ENCODE measurements around the gene SPOCK1. TPM values are rescaled to one million over a fixed set of nuclear protein-coding genes. Genes with fewer than 3 reads are reported as not detected.

Gene SPOCK1
- total and polyA plus RNA-seq, 2 experiments from 2014 or later = 5.6 to 10.1 TPM

GRCh38 chr5:137036640-137037039, 462.5 kb downstream of the SPOCK1 start:
- WGBS (ENCODE audit: low lambda C conversion rate, missing lambda C conversion rate) = 21% methylated on average over 7 of the region's 7 CpGs
- H3K4me3 ChIP-seq = no peak overlapping the region
- no peak for DNase-seq (ENCODE audit: low spot score)

GRCh38 chr5:137035480-137035878, 463.6 kb downstream of the SPOCK1 start:
- 83% methylated on average over 1 of the region's 1 CpG for WGBS (ENCODE audit: low lambda C conversion rate, missing lambda C conversion rate)
- Histone ChIP-seq H3K79me2 (no peaks in the 10 kb centered on the region), H3K4me3 (no peak overlapping the region), H4K20me1 (ENCODE audit: insufficient read depth, poor library complexity, severe bottlenecking) (no peaks in the 10 kb centered on the region), H3K9me3 (ENCODE audit: low read depth) (no peaks in the 10 kb centered on the region), H3K27ac (no peak overlapping the region), H3K4me2 (no peak overlapping the region), H3K9me2 (replicated peaks; ENCODE audit: insufficient read depth) (no peaks in the 10 kb centered on the region), H3K4me1 (ENCODE audit: insufficient read depth) (no peaks in the 10 kb centered on the region), H3K27me3 (peaks cover 16% of the 10 kb centered on the region), H2AFZ (no peak overlapping the region), H3K36me3 (replicated peaks; ENCODE audit: insufficient read depth, low read depth) (no peaks in the 10 kb centered on the region)
- TF ChIP-seq EZH2 (IDR thresholded peaks at IDR 0.05; ENCODE audit: borderline replicate concordance) (no peak), EZH2phosphoT487 (IDR thresholded peaks at IDR 0.05; ENCODE audit: low read depth, severe bottlenecking, unreplicated experiment) (no peak), CTCF (IDR thresholded peaks at IDR 0.05; ENCODE audit: poor library complexity) (no peak)
- no peak for DNase-seq (ENCODE audit: low spot score)

More at GRCh38 chr5:137036640-137037039, 462.5 kb downstream of the SPOCK1 start:
- Histone ChIP-seq H3K4me2 (no peak overlapping the region), H4K20me1 (ENCODE audit: insufficient read depth, poor library complexity, severe bottlenecking) (no peaks in the 10 kb centered on the region), H3K27ac (no peak overlapping the region), H2AFZ (no peak overlapping the region), H3K79me2 (no peaks in the 10 kb centered on the region), H3K9me3 (ENCODE audit: low read depth) (no peaks in the 10 kb centered on the region), H3K9me2 (replicated peaks; ENCODE audit: insufficient read depth) (no peaks in the 10 kb centered on the region), H3K36me3 (replicated peaks; ENCODE audit: insufficient read depth, low read depth) (no peaks in the 10 kb centered on the region), H3K27me3 (peaks cover 16% of the 10 kb centered on the region), H3K4me1 (ENCODE audit: insufficient read depth) (no peaks in the 10 kb centered on the region)
- no peak for TF ChIP-seq EZH2 (IDR thresholded peaks at IDR 0.05; ENCODE audit: borderline replicate concordance)
- no peak for TF ChIP-seq EZH2phosphoT487 (IDR thresholded peaks at IDR 0.05; ENCODE audit: low read depth, severe bottlenecking, unreplicated experiment)
- no peak for TF ChIP-seq CTCF (IDR thresholded peaks at IDR 0.05; ENCODE audit: poor library complexity)

DNA sequence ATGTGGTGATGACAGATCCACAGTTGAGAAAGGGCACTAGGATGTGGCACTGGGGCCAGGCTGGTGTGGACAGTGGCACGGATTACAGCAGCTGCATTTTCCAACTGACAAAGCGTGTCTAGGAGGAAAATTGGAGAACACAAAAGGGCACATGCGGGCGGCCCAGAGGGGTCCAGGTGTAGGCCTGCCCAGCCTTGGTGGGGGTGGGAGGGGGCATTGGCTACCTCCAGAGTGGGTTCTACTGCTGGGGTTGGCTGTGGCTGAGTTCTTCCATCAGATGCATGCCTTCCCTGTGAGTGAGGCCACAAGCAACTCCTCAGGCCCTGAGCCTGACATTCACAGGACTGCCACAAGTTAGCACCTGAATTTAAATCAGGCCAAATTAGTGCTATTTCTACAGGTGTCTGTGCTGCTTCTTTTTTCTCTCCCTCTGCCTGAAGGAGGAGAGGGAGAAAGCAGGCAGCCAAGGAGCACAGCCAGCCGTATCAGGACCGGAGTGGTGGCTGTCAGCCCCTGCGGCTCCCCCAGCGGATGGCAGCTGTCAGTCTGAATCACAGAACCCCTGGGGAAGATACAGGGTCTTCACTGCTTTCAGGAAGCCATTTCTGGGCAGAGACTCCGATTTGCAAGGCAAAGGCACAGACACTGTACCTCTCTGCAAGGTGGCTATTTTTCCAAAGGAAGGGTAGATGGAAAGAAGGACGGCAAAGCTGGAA, 464.2 kb downstream of the SPOCK1 start:
- no peak overlapping the region for H3K27ac ChIP-seq
- H3K79me2 ChIP-seq = no peaks in the 10 kb centered on the region
- H3K36me3 ChIP-seq (replicated peaks; ENCODE audit: insufficient read depth, low read depth) = no peaks in the 10 kb centered on the region
- H3K4me2 ChIP-seq = no peak overlapping the region
- DNase-seq (ENCODE audit: low spot score) = no peak
- peaks cover 16% of the 10 kb centered on the region for H3K27me3 ChIP-seq
- no peak overlapping the region for H2AFZ ChIP-seq
- TF ChIP-seq EZH2 (IDR thresholded peaks at IDR 0.05; ENCODE audit: borderline replicate concordance) (no peak), EZH2phosphoT487 (IDR thresholded peaks at IDR 0.05; ENCODE audit: low read depth, severe bottlenecking, unreplicated experiment) (no peak), CTCF (IDR thresholded peaks at IDR 0.05; ENCODE audit: poor library complexity) (no peak)
- H3K4me3 ChIP-seq = no peak overlapping the region
- H4K20me1 ChIP-seq (ENCODE audit: insufficient read depth, poor library complexity, severe bottlenecking) = no peaks in the 10 kb centered on the region
- no peaks in the 10 kb centered on the region for H3K9me2 ChIP-seq (replicated peaks; ENCODE audit: insufficient read depth)
- no peaks in the 10 kb centered on the region for H3K9me3 ChIP-seq (ENCODE audit: low read depth)
- H3K4me1 ChIP-seq (ENCODE audit: insufficient read depth) = no peaks in the 10 kb centered on the region
- 82% methylated on average over 10 of the region's 10 CpGs for WGBS (ENCODE audit: low lambda C conversion rate, missing lambda C conversion rate)

All from hepatocyte (in vitro differentiated cells).